K562 (cell line): ENCODE data around the gene RASGRP2.

Experiments used
- CTCF ChIP-seq, 3 experiments: IDR thresholded peaks in 2 of 3; conservative IDR thresholded peaks in 1 of 3; 2 replicates each; pipeline ENCODE4 v1.5.1; 2011 to 2012; ENCODE audit warnings: low read length in 3 of 3, mild to moderate bottlenecking in 3 of 3, control low read depth in 2 of 3, improper control_type of control experiment in 1 of 3, inconsistent platforms in 1 of 3, low read depth in 1 of 3, mixed read lengths in 1 of 3, moderate library complexity in 1 of 3; ENCODE audit not compliant: insufficient read depth in 2 of 3
- ZNF174 ChIP-seq: fragments of 250-450 bp; sonication (Bioruptor Pico); IDR thresholded peaks from 2 replicates; pipeline ENCODE4 v1.4.0; 2020; ENCODE audit warnings: mild to moderate bottlenecking
- ZNF232 ChIP-seq: sonication (generic); formaldehyde crosslinking; IDR thresholded peaks from 2 replicates; pipeline ENCODE4 v1.8.0; 2022; ENCODE audit warnings: mild to moderate bottlenecking, missing genetic modification reagents
- ZNF274 ChIP-seq: IDR thresholded peaks from 2 replicates; pipeline ENCODE4 v1.6.1; 2011; ENCODE audit warnings: low read depth, mild to moderate bottlenecking, low read length, moderate library complexity, borderline replicate concordance

DNA sequence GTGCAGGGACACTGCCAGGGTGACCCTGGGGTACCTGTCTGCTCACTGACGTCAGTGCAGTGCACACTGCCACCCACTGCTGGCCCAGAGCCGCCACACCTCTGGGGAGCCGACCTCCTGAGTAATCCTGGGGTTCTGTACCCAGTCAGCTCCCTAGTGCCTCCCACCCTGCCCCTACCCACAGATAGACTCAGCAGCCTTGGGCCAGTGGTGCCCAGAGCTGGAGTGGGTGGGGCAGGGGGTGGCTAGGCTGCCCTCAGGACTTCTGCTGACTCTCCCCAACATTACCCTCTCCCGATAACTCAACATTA is 26.7 kb downstream of the RASGRP2 start:
- TF ChIP-seq ZNF232 (CRISPR knock-in tag) = no peak
- no peak for TF ChIP-seq ZNF174
- no peak for TF ChIP-seq CTCF (IDR thresholded peaks at IDR 0.05 in 2 of 3, conservative IDR thresholded peaks at IDR 0.05 in 1 of 3; ENCODE audit: insufficient read depth in 2 of 3, low read depth in 1 of 3, low read length in 3 of 3)
- TF ChIP-seq ZNF274 = no peak
